GM20431 (cell line): ENCODE results near the gene TBC1D2.

Experiments
- in situ Hi-C: fragments of 300-500 bp; cut with MseI, MboI; formaldehyde crosslinking; loops from one replicate; pipeline ENCODE4 v1.15.0; 2020; ENCODE audit warnings: low sequenced_read_pairs; ENCODE audit not compliant: unreplicated experiment

TBC1D2 gene

DNA sequence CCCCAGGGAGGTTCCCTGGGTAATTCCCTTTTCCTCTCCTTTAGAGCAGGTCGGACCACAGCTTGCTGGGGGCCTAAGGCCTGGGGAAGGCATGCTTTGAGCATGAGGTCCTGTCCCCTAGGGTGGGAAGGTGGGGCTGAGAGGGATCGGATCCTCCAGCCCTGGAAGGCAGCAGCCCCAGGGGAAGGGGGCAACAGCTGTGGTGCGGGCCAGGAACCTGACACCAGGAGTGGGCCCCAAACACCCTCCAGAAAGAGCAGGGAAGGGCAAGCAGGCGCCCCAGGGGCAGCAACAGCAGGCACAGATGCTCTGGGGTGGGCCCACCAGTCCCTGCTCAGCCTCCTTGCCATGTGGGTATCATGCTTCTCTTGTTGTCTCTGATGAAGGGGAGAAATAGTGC lies 59.8 kb downstream of the TBC1D2 start:
- in situ Hi-C loops: no loop called here

DNA sequence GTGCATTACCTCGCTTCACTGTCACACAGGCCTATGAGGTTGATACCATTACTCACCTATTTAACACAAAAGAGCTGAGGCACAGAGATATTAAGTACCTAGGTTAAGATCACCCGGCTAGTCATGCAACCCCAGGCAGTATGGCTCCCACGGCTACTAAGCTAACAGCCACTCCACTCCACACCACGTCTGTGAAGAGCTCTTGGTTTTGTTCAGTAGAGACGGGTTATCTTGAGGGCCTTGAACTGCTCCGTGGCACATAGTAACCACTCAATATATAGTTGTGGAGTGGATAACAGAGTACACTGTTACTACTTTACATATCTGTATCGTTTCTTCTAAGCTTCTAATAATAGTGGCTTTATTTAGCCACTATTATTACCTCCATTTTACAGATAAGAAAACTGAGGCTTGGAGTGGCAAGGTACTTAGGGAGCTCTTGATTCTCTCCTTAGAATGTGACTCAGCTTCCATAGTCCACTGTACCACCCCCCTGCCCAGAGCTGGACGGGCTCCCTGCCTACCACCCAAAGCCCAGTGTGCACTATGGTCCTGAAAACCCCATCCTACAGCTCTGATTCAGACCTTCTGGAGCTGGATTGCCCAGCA lies 62.0 kb downstream of the TBC1D2 start:
- in situ Hi-C loops: no loop called here

DNA sequence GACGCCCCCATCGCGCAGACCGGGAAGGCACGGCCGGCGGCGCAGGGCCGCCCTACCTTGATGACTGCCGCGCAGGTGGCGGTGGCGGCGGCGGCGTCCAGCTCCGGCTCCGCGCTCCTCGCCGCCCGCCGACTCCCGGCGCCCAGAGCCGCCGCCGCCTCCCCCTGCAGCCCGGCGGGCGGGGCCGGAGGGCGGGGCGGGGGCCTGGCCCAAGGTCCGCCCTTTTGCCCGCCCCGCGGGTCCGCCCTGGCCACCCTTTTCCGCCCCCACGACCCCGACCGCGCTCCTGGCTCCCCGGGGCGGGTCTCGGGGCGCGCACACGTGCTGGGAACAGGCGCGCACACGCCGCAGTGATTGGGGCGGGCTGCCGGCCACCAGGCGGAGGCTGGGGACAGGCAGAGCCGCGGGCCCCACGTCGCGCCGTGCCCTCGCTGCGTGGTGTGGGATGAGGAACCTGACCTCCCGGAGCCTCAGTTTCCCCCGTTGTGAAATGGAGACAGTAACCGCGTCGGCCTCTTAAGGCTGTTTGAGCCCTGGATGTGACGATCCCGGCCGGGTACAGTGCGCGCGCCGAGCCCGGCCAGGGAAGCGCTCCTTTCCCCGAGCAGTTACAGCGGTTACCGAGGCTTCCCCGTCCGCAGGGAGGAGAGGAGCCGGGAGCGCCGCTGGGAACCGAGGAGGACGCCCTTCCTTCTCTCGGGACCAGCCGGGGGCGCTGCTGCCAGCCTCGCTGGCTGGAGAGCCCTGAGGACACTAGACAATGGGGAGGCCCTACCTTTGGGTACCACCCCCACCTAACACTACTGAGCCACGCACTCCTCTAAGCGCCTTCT lies 62.7 kb downstream of the TBC1D2 start, which contains the start of gene CORO2A:
Gene CORO2A, minus strand, starts transcription at position 135 of the 833 bp plus-strand sequence. CDS start 34,977 bp downstream, outside the sequence.
- in situ Hi-C loops: no loop called here

DNA sequence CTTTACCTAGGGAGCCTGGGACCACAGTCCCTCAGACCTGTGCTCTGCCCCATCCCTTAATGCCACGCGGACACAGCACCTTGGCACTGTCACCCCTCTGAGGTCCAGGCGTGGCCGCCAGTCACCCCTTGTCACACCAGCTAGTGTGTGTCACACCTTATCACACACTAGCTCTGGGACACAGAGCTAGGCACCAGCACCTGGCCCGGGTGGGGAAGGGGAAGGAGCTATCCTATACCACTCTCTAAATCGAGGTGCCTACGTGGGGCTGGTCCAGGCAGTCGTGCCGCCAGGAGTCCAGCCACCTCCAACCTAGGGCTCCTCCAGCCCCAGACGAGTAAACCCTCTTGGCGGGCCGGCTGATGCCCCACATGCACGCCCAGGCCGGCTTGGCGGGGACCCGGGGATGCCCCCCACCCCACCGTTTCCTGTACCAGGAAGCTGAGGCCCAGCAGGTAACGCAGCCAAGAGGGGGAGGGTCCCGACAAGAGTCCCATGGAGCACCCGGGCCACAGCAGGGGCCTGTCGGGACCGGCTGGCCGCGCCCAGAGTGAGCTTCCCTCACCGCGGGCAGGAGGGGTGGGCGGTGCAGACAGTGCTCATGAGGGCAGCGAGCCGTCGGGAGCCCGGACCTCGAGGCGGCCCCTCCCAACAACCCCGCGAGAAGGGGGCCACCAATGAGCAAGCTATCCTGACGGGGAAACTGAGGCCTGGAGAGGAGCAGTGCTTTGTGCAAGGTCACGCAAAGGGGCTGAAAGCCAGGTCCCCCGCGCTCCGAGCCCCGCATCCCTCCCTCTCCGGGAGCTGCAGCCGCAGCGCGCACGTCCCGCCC lies 63.6 kb downstream of the TBC1D2 start:
- in situ Hi-C loops: no loop called here

DNA sequence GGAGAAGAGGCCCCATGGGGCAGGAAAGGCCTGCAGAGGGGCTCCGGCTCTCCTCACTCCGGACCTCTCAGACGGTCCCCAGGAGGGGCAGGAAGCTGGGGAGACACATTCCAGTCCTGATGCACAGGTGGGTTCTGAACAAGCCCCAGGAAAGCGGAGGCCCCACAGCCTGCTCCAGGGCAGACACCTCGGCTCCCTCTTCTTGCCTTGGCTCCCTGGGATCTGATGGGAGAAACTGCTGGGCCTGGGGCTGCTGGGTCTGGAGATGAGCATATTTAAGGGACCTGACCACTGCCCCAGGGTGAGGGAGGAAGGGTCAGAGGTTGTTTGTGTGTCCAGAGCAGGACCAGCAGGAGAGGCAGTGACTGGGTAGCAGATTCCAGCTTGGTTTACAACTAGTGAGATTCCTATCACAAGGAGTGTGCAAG lies 64.3 kb downstream of the TBC1D2 start:
- in situ Hi-C loops: no loop called here

DNA sequence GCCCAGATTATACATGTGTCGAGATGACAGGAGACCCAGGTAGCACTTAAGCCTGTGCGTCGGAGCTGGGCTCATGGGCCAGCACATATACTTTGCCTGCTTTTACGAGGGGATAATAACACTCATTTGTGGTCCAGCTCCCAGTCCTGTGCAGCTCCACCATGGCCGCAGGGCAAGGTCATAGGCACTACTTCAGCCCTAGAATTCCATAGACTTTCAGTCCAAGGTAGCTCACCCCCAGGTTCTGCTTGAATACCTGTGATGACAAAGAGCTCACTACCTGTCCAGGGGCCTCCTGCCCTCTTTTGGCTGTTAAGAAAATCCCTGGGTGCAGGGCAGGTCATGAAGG lies 64.7 kb downstream of the TBC1D2 start:
- in situ Hi-C loops: no loop called here

DNA sequence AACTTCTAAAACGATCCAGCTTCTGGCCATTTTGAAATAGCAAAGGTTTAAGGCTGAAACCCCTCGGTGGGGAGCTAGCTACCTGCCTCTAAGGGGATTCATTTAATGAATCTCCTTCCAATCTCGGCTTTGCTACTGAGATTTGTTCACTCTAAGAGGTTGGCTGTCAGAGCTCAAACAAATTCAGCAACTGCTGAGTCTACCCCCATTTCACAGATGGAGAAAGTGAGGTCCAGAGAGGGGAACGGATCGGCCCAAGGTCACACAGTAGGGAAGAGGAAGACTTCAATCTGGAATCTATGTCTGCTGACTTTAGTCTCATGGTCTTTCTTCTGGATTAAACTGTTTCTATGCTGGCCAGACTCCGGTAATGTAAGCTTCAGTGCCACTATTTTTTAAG lies 66.0 kb downstream of the TBC1D2 start:
- in situ Hi-C loops: no loop called here

DNA sequence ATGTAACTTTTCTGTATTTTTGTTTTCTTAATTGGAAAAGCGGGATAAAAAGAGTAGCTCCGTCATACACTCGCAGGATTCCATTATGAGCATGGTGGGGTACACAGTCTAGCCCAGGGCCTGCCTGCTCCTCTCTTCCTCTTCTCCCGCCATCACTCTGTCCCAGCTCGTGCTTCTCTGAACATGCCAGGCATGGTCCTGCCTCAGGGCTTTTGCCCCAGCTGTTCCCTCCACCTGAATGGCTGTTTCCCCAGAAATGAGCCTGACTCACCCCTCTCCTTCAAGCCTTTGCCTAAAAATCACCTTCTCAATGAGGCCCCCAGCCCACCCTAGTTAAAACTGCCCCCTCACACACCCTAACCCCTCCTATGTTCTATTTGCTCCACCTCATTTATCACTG lies 67.5 kb downstream of the TBC1D2 start:
- in situ Hi-C loops: no loop called here

DNA sequence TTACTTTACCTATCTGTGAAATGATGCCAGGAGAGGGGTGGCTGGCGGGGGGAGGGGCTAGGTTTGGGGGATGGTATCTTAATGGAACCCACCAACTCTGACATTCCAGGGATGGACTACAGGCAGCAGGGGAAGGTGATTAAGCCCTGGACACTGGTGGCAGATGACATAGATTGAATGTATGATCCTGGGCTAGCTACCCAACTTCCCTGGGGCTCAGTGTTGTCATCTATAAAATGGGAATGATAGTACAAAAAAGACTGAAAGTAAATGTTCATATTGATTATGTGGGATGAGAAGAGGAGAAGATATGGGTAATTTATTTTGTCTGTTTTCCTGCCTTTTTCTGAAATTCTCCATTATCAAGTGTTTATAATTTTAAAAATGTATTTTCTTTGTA lies 69.2 kb downstream of the TBC1D2 start:
- in situ Hi-C loops: no loop called here

DNA sequence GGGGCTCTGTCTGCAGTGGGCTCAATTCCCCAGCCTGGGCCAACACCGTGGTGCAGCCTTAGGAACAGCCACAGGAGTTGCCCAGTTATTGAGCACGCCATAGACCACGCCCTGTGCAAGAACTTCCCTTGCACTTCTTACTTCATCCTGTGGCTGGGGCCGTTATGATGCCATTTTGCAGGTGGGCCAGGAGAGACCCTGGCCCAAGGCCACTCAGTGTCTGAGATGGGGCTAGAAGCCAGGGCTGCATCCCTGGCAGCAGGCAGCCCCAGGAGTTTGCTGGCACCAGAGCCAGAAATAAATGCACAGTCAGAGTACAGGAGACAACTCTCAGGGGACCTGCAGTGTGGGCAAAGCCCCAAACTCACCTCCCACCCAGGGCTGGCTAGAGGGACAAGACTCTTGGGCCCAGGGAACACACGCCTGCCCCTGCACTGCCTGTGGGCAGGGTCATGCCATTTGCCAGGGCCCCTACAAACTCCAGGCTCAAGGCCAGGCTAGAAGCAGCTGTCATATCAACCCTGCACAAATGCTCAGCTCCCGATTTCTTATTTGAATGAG lies 69.8 kb downstream of the TBC1D2 start:
- in situ Hi-C loops: no loop called here

DNA sequence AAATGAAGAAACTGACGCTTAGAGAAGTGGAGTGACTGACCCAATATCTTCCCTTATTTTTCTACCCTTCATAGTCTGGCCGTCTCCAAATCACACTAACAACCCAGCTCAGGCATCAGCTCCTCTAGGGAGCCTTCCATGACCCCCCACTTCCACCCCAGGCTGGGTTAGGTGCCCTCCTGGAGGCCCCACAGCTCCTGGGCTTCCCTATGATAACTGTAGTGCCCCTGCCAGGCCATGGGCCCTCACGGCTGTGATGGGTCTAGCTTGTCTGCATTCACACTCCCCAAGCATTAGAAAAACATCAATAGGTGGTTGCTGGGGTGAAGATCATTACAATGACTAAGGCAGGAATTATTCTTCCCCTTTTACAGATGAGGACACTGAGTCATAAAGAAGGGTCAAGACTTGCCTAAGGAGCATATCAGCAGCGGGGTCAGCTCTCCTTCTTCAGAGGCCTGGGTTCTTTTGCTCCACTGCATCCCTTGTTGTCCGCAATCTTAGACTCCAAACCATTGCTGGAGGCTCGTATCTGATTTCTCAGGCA lies 70.4 kb downstream of the TBC1D2 start:
- in situ Hi-C loops: no loop called here

DNA sequence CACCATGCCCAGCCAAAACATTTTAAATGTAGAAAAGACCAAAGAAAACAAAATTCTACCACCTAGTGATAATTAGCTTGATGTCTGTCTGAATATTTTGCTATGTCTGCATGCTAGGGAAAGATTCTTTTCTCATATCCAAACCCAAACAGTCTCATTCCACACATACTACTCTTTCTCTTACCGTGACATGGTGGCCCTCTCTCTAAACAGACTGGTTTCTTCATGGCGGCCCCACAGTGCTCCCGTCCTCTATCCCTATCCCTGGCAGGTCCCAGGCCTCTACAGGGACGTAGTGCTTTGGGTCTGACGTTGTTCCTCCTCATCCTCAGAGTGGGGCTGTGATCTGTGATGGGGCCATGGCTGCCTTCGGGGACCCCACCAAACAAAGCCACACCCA lies 71.1 kb downstream of the TBC1D2 start:
- in situ Hi-C loops: no loop called here

DNA sequence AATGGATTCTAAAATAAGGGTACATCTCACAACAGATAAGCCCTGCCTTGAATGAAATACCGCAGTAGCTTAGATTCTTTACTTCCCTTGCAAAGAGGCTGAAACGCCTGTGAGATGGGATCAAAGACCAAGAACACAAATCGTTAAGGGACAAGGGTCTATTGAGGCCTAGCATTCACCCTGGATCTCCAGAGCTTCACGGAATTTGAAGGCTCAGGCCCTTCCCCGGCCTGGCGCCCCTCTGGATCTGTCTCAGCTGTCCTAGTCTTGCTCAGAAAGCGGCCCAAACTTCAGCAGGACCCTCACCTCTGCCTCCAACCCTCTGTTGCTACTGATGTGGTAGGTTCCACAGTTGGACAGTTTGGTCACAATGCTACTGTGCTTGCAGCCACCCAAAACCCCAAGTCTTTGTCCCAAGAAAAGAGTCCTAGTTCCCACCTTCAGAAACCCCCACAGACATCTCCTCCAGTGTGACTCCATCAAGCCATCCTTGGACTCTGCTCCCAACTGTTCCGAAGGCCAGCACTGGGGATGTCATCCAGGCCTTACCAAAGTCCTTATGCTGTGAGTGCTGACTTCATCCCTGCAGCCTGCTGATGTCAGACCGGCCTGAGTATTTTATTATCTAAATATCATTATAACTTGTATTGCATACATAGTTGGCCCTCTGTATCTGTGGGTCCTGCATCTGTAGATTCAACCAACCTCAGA lies 72.4 kb downstream of the TBC1D2 start:
- in situ Hi-C loops: no loop called here

DNA sequence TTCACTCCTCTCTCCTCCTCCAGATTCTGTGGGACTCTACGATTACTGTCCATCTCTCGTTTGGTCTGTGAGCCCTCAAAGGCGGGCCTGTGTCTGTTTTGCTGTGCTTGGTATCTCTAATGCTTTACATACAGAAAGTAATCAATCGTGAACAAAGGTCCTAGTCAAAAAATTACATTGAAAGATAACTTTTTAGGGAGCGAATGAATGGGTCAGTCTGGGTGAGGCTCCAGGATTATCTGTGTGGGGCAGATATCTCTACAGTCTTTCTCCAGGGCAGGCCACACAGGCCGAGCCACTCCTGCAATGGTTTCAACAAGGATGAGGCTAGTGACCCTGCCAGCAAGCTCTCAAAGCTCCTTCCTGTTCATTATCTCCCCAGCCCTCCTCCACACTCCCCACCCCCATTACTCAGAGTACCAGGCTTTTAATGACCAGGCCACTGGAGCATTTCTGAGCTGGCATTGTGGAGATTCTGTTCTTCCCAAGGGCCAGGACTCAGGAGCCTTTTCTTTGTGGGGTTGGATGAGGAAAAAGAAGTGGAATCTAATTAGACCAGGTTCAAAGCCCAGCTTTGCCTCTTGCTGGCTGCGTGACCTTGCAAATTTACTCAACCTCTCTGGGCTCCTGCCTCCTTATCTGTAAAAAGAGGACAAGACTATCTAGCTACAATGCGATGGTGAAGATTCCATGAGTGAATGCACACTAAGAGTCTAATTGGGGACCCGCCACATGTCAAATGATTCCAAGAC lies 73.2 kb downstream of the TBC1D2 start:
- in situ Hi-C loops: no loop called here

DNA sequence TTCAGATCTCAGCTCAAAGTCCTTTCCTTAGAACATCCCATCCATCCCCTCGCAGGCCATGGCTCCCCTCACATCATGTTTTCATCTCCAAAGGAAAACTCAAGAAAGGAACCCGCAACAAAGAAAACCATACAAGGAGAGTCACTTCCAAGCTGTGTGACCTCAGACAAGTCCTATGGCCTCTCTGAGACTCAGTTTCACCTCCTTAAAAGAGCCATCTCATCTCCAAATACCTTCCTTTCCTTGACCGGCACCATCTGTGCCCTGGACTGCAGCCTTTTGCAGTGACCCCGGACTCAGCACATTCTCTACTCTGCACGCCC lies 73.7 kb downstream of the TBC1D2 start:
- in situ Hi-C loops: no loop called here

DNA sequence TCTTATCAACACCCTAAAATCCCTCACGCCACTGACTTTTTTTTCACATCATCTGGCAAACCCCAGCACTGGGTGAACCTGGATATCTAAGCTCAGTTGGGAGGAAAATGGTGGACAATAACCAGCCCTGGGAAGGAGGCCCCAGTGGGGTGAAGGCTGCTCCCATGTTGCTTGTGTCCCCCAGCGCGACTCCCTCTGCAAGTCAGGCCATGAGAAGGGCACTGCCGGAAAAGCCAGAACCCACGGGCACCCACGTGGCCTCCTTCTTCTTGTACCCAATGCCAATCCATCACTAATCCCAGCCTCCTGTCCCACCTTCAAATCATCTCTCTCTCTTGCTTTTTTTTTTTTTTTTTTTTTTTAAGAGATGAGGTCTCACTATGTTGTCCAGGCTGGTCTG lies 74.5 kb downstream of the TBC1D2 start:
- in situ Hi-C loops: no loop called here

DNA sequence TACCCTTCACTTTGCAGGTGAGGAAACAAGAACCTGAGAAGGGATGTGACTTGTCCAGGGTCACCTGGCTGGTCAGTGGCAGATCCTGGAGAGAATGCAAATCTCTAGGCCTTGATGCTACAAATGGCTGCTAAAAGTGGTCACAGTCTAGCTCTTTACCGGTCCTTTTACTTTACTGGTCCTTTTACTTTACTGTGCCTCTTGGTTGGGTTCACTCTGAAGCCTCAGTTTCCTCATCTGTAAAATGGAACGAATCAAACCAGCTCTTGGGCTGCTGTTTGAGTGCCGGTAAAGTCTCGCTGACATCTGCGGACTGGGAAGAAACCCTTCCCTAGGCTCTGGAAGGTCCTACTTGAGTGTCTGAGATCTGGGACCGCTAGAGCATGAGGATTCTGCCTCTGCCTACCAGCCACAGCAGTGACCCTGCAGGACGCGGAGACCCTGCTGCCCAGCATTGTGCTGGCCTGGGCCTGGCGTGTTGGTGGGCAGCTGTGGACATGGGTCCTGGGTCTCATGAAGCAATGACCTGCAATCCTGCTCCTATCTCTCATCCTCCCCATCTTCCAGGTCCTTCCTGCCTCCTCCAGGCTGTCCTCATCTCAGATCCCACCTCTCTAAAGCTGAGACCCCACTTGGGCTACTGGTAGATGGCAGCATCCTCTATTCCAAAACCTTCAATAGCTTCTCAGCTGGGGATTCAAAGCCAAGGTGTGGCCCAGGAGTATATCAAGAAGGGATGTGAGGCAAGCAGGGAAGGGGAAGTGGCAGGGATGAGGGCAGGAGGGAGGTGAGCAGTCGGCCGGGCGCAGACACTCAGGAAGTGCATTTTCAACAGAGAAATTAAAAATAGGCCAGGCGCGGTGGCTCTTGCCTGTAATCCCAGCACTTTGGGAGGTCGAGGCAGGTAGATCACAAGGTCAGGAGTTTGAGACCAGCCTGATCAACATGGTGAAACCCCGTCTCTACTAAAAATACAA lies 76.3 kb downstream of the TBC1D2 start:
- in situ Hi-C loops: no loop called here
